Measurements from ENCODE around the gene ADAMTS9.

ADAMTS9 gene

GRCh38 chr3:64501298-64501906 is 186.4 kb downstream of the ADAMTS9 start:
- Histone ChIP-seq H4K20me1 (ENCODE audit: insufficient read depth, low read length, poor library complexity, severe bottlenecking) (no peaks in the 10 kb centered on the region), H3K36me3 (ENCODE audit: insufficient read depth, low read length) (no peaks in the 10 kb centered on the region), H3K4me2 (ENCODE audit: low read depth, low read length, poor library complexity, severe bottlenecking) (no peak overlapping the region), H3K4me3 (ENCODE audit: low read length, poor library complexity, severe bottlenecking) (no peak overlapping the region), H3K27me3 (ENCODE audit: insufficient read depth, low read length, poor library complexity, severe bottlenecking) (no peaks in the 10 kb centered on the region), H3K4me1 (ENCODE audit: insufficient read depth, low read length, poor library complexity, severe bottlenecking) (no peaks in the 10 kb centered on the region), H2AFZ (ENCODE audit: low read length) (no peak overlapping the region), H3K9me3 (ENCODE audit: insufficient read depth, low read depth, low read length) (no peaks in the 10 kb centered on the region), H3K9ac (ENCODE audit: low read depth, low read length, poor library complexity, severe bottlenecking) (no peak overlapping the region), H3F3A (ENCODE audit: low read depth) (no peaks in the 10 kb centered on the region), H3K79me2 (ENCODE audit: insufficient read depth, low read length) (no peaks in the 10 kb centered on the region), H3K9me2 (replicated peaks; ENCODE audit: low read depth, low read length) (no peaks in the 10 kb centered on the region)
- TF ChIP-seq, protein P1, sequence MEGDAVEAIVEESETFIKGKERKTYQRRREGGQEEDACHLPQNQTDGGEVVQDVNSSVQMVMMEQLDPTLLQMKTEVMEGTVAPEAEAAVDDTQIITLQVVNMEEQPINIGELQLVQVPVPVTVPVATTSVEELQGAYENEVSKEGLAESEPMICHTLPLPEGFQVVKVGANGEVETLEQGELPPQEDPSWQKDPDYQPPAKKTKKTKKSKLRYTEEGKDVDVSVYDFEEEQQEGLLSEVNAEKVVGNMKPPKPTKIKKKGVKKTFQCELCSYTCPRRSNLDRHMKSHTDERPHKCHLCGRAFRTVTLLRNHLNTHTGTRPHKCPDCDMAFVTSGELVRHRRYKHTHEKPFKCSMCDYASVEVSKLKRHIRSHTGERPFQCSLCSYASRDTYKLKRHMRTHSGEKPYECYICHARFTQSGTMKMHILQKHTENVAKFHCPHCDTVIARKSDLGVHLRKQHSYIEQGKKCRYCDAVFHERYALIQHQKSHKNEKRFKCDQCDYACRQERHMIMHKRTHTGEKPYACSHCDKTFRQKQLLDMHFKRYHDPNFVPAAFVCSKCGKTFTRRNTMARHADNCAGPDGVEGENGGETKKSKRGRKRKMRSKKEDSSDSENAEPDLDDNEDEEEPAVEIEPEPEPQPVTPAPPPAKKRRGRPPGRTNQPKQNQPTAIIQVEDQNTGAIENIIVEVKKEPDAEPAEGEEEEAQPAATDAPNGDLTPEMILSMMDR (conservative IDR thresholded peaks at IDR 0.05; ENCODE audit: low read length), result no peak
- no peak for TF ChIP-seq EZH2phosphoT487 (IDR thresholded peaks at IDR 0.05; ENCODE audit: borderline replicate concordance)

GRCh38 chr3:64496786-64497490 is 190.9 kb downstream of the ADAMTS9 start:
- Histone ChIP-seq H3K9me3 (ENCODE audit: insufficient read depth, low read depth, low read length) (no peaks in the 10 kb centered on the region), H3K4me1 (ENCODE audit: insufficient read depth, low read length, poor library complexity, severe bottlenecking) (no peaks in the 10 kb centered on the region), H3F3A (ENCODE audit: low read depth) (no peaks in the 10 kb centered on the region), H3K4me3 (ENCODE audit: low read length, poor library complexity, severe bottlenecking) (no peak overlapping the region), H3K79me2 (ENCODE audit: insufficient read depth, low read length) (no peaks in the 10 kb centered on the region), H4K20me1 (ENCODE audit: insufficient read depth, low read length, poor library complexity, severe bottlenecking) (no peaks in the 10 kb centered on the region), H3K27me3 (ENCODE audit: insufficient read depth, low read length, poor library complexity, severe bottlenecking) (no peaks in the 10 kb centered on the region), H3K9me2 (replicated peaks; ENCODE audit: low read depth, low read length) (no peaks in the 10 kb centered on the region), H3K9ac (ENCODE audit: low read depth, low read length, poor library complexity, severe bottlenecking) (no peak overlapping the region), H3K4me2 (ENCODE audit: low read depth, low read length, poor library complexity, severe bottlenecking) (no peak overlapping the region), H2AFZ (ENCODE audit: low read length) (no peak overlapping the region), H3K36me3 (ENCODE audit: insufficient read depth, low read length) (no peaks in the 10 kb centered on the region)
- TF ChIP-seq EZH2phosphoT487 (IDR thresholded peaks at IDR 0.05; ENCODE audit: borderline replicate concordance), result no peak
- TF ChIP-seq, protein P1 (conservative IDR thresholded peaks at IDR 0.05; ENCODE audit: low read length), result no peak

DNA sequence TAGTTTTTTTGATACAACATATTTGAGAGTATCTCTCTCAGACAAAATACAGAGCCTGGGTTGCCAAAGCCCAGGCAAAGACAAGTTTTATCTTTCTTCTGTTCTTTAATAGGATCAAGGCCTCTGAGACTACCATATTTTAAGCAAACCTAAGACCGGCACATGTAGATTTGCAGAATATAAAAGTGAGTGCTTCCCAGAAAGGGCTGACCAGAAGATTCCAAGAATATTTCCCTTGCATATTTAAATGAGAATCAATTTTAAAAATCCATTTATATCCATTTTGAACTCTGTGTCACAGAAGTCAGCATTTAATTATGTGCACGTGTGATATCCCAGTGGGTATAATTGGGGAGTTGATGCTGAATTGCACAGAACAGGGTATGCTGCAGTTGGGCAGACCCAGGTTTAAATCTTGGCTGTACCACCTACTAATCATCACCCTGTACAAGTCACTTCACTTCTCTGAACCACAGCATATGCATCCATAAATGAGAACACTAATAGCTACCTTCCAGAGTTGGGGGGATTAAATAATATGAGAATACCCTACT is 191.9 kb downstream of the ADAMTS9 start:
- H3K27me3 ChIP-seq (ENCODE audit: insufficient read depth, low read length, poor library complexity, severe bottlenecking), result no peaks in the 10 kb centered on the region
- H3F3A ChIP-seq (ENCODE audit: low read depth), result no peaks in the 10 kb centered on the region
- no peak overlapping the region for H3K4me2 ChIP-seq (ENCODE audit: low read depth, low read length, poor library complexity, severe bottlenecking)
- no peak overlapping the region for H2AFZ ChIP-seq (ENCODE audit: low read length)
- H3K79me2 ChIP-seq (ENCODE audit: insufficient read depth, low read length), result no peaks in the 10 kb centered on the region
- H3K9me2 ChIP-seq (replicated peaks; ENCODE audit: low read depth, low read length), result no peaks in the 10 kb centered on the region
- H3K4me3 ChIP-seq (ENCODE audit: low read length, poor library complexity, severe bottlenecking), result no peak overlapping the region
- no peaks in the 10 kb centered on the region for H3K9me3 ChIP-seq (ENCODE audit: insufficient read depth, low read depth, low read length)
- no peaks in the 10 kb centered on the region for H3K36me3 ChIP-seq (ENCODE audit: insufficient read depth, low read length)
- TF ChIP-seq, protein P1 (conservative IDR thresholded peaks at IDR 0.05; ENCODE audit: low read length), result no peak
- TF ChIP-seq EZH2phosphoT487 (IDR thresholded peaks at IDR 0.05; ENCODE audit: borderline replicate concordance), result no peak
- H4K20me1 ChIP-seq (ENCODE audit: insufficient read depth, low read length, poor library complexity, severe bottlenecking), result no peaks in the 10 kb centered on the region
- H3K4me1 ChIP-seq (ENCODE audit: insufficient read depth, low read length, poor library complexity, severe bottlenecking), result no peaks in the 10 kb centered on the region
- no peak overlapping the region for H3K9ac ChIP-seq (ENCODE audit: low read depth, low read length, poor library complexity, severe bottlenecking)

All from Loucy (cell line).